Measurements from ENCODE around the gene IRGQ.

GRCh38 chr19:43538922-43539321, 57.0 kb downstream of the IRGQ start:
- TF ChIP-seq CTCF (IDR thresholded peaks at IDR 0.05; ENCODE audit: low read length) (no peak), EZH2 (IDR thresholded peaks at IDR 0.05; ENCODE audit: borderline replicate concordance, low read length) (no peak)

All from OCI-LY1 (cell line).